ENCODE results near the gene RTL10.

The RTL10 gene

DNA sequence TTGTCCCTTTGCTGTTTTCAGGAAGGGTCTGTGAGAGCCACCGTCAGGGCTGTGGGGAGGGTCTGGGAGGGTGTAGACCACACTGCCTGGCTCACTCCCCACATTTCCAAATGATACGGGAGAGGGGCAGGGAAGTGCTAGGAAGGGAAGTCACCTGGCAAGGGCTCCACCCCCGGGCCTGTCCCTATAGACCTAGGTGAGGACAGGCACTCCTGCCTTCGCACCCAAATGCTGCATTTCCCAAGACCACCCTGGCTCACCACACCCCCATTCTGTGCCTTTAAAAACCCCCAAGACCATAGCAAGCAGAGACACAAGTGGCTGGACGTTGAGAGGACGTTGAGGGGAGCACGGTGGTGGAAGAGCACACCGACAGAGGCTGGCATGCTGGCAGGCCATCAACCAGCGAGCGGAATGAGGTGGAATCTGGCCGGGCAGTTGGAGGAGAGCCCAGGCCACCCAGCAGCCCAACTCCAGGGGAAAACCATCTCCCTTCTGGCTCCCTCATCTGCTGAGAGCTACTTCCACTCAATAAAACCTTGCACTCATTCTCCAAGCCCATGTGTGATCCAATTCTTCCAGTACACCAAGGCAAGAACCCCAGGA lies 45.7 kb downstream of the RTL10 start:
- DNase-seq (ENCODE audit: low spot score), result no peak

DNA sequence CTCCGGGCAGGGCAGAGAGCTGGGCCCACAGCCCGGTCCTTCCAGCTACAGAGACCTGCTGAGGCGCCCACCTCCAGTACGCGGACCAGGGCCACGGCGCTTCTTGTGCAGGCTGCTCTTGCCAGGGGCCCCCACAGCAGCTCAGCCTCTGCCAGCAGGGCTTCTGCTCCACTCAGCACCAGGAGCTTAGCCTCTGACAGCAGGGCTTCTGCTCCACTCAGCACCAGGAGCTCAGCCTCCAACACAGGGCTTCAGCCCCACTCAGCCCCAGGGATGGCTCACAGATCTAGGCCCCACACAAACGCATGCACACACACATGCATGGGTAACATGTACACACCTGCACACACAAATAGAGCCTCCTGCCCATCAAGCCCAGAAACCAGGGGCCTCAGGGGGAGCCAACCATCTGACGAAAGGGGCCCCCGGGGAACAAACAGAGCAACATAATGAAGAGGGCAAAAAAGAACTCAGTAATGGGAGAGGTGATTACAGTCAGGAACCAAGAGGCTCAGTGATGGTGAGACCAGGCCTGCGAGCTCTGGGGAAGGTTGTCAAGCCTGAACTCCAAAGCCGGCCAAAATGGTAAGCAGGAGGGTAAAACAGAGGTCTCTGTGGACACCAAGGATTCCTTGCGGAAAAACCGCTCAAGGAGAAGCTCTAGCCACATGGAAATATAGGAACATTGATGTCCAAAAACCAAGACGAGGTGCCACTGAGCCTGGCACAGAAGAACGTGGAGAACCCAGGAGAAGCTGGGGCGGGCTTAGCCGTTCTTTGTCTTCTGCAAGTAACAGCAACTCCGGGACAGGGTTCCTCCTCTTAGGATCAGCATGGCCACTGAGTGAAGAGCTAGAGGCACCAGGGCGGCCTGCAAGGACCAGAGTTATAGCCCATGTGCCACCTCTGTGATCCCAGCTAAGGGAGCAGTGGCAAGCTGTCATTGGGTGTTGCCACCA lies 46.5 kb downstream of the RTL10 start:
- no peak for DNase-seq (ENCODE audit: low spot score)

DNA sequence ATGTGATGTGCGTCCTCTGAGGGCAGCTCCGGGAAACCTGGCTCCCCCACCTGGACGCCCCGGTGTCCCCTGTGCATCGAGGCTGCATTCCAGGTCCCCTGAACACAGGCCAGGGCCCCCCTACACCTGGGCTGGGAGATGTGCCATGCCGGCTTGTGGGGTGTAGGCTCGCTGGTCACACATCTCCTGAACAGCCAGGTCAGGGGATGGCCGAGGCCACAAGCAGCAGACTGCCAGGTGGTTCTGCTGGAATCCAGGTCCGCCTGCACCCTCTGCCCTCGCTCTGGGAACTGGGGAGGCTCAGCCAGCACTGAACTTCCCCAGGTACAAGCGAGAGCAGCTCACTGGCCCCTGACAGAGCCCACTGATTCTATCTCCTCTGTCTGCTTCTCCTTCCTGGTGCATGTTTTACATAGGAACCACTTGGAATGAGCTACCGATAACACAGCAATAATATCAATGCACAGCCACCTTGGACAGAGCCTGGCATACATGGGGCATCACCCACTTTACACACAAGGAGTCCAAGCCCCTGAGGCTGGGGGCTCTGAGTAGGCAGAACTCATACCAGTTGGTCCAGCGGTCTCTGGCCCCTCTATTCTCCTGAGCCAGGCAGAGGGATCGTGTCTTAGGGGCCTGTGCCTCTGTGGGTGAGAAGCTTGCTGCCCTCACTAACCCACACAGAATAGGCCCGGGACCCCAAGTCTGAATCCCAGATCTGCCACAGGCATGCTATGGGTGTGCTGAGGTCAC lies 47.3 kb downstream of the RTL10 start:
- DNase-seq (ENCODE audit: low spot score), result no peak

DNA sequence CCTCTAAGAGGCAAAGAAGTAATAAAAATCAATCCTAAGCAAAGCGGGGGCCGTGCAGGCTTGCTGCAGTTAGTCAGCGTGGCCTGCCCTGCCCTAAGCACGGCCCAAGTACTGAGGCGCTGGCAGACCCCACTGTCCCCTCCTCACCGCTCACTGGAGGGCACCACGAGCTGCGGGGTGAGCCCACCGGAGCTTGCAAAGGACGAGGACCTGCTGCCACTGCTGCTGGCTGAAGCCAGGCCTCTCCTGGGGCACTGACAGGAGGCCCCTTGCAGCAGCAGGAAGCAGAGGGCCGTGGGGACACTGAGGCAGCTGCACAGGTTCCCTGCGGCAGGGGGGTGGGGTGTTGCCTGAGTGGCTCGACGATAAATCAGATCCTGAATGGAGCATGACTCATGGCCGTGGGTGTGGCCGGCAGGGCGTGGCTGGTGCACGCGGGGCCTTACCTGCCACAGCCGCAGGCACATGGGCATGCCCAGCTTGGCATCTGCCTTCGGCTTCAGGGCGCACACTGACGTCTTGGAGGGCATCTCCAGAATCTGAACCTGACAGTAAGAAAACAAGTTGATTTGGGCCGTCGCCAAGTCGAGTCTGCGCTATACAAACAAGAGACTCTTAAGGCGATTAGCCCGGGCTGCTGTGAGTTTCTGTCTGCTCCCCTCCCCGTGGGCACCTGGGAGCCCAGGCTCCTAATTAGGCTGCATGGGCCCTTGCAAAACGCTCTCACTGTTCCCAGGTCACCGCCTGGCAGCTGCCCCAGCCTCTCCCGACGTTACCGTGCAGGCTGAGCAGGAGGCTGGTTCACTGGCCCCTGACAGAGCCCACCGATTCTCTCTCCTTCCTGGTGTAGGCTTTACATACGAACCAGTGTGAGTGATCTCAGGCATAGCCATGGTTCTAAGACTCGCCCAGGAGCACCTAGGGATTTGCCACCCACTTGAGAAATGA lies 48.2 kb downstream of the RTL10 start:
- DNase-seq (ENCODE audit: low spot score), result peak; percentile 90

DNA sequence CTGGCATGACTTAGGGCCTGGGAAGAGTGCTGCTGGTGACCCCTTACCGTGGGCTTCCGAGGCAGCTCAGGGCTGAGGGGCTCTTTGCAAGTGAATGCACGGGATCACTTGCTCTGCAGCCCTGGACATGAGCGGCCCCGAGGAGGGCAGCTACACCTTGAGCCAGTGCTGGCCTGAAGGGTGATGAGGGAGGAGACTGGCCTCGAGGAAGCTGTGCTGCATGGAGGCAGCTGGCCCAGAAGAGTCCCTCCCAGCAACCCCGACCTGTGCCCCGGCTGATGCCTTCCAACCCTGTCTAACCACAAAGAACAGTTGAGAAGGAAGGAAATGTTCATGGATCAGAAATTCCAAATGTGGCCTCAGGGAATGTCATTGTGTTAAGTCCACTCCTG lies 48.9 kb downstream of the RTL10 start:
- DNase-seq (ENCODE audit: low spot score), result no peak

Data from D341Med (cell line).